Inferior parietal cortex (tissue), 1 donor: Measurements from ENCODE around the gene GSTM5.
A peak's percentile ranks its signal among the peaks of the same experiment; 100 is the strongest.
"Not testable (repeated sequence)": the region's sequence is repeated elsewhere in the genome, so short reads cannot be mapped to it uniquely, and the experiment has no call there.

Source experiments
- DNase-seq: peaks from one replicate; pipeline ENCODE4 v3.0.0-alpha.2; 2016; ENCODE audit errors: extremely low spot score

The GSTM5 gene

DNA sequence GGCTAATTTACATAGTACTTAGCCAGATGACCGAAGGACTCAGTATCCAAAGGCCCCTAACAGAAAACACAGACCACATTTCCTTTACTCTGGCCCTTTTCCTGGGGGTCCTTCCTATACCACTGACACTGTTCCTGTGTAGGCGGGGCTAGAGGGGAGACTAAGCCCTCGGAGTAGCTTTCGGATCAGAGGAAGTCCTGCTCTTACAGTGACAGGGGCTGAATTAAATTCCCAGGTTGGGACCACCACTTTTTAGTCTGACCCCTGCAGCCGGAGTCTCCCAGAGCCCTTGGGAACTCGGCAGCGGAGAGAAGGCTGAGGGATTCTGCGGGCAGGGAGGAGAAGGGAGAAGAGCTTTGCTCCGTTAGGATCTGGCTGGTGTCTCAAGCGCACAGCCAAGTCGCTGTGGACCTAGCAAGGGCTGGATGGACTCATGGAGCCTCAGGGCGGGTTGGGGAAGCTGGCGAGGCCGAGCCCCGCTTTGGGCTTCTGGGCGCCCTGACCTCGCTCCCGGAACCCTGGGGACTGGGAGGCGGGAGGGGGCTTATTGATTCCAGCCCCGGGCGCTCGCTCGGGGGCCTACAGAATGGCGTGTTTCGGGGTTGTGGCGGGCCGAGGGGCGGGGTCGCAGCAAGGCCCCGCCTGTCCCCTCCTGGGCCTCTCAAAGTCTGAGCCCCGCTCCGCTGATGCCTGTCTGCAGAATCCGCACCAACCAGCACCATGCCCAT, at the start of gene GSTM5:
TSS of gene GSTM5 (plus strand) at position 659 of the 728 bp plus-strand sequence. CDS start at position 721, 62 bp downstream.
- peak; percentile 0 for DNase-seq

DNA sequence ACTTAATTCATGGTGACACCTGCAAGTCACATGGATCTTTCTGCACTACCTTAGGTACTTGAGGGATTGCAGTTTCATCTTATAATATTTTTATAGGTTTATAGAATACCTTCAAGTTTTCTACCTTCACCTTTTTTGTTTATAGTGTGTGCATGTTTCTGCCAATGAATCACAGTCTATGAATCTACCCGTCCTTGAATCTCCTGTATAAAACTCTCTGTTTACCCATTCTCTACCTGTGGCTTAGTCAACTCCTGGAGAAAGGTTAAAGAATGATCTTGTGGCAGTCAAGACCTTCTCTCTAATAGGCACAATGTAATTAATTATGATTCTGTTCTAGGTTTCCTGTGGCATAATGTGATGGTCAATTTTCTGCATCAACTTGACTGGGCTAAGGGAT, 47.4 kb upstream of the GSTM5 start:
- DNase-seq: no peak

DNA sequence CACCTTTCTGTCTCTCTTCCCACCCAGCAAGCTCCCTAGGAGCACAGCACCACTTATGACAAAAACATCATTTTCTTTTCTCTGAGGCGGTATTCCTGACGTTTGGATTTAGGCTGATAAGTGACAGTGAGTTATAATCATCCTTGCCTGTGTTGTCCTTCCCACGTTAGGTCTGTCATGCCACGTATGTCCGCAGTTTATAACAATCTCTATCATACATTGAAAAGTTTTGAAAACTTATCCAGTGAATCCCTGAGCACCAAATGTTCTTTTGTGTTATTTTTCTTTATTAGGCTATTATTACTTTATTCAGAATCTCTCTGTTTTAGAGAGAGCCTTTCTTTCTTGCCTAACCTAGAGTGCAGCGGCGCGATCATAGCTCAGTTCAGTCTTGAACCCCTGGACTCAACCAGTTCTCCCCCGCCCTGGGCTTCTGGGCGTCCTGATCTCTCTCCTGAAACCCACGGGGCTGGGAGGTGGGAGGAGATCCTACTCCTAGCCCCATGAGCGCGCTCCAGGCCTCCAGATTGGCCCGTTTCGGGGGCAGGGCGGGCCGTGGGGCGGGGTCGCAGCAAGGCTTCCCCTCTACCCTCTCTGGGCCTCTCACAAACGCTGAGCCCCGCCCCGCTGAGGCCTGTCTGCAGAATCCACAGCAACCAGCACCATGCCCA, 44.5 kb upstream of the GSTM5 start, which contains the start of gene GSTM2:
TSS of gene GSTM2 (plus strand) at position 606 of the 671 bp plus-strand sequence. CDS start at position 665, 59 bp downstream.
- peak; percentile 75 for DNase-seq

DNA sequence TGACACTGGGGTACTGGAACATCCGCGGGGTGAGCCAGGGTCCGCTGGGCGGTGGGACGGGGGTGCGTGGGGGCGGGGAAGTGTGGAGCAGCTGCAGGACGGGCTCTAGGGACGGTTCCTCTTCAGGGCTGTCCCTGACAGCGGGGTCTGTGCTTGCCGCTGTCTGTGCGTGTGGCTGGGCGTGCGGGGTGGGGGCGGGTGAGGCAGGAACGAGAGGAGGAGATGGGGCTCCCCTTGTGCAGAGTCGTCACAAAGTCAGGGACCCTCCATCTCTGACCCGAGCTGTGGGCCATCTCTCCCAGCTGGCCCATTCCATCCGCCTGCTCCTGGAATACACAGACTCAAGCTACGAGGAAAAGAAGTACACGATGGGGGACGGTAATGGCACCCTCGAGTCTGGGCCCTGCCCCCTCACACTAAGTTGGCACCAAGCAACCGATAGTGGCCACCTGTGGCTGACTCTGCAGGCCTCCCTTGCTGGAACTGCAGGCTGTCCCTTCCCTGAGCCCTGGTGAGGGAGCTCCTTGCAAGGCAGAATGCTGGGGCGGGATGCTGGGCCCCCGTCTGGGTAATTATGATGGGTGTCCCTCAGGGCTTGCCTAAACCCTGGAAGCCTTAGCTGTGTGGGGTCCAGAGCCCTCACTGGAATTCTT, 43.8 kb upstream of the GSTM5 start:
- DNase-seq: peak; percentile 0

DNA sequence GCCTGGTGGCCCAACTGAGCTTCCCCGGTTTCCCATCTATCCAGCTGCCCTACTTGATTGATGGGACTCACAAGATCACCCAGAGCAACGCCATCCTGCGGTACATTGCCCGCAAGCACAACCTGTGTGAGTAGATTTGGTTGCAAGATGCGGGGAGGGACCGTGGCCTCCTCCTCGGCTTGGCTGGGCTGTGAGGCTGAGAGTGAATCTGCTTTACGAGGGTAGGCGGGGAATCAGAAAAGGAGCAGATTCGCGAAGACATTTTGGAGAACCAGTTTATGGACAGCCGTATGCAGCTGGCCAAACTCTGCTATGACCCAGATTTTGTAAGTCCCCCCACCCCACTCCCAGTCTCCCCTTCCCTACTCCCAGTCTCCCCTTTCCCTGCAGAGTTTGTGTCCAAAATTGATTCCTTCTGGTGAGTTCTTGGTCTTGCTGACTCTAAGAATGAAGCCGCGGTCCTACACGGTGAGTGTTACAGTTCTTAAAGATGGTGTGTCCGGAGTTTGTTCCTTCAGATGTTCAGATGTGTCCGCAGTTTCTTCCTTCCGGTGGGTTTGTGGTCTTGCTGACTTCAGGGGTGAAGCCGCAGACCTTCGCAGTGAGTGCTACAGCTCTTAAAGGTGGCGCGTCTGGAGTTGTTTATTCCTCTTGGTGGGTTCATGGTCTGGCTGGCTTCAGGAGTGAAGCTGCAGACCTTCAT, 42.7 kb upstream of the GSTM5 start:
- no peak for DNase-seq

DNA sequence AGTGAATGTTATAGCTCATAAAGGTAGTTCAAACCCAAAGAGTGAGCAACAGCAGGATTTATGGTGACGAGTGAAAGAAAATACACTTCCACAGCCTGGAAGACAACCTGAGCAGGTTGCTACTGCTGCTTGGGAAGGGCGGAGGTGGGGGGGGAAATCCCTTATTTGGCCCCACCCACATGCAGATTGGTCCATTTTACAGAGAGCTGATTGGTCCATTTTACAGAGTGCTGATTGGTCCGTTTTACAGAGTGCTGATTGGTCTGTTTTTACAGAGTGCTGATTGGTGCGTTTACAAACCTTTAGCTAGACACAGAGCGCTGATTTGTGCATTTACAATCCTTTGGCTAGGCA, 42.1 kb upstream of the GSTM5 start:
- DNase-seq: not testable (repeated sequence)

DNA sequence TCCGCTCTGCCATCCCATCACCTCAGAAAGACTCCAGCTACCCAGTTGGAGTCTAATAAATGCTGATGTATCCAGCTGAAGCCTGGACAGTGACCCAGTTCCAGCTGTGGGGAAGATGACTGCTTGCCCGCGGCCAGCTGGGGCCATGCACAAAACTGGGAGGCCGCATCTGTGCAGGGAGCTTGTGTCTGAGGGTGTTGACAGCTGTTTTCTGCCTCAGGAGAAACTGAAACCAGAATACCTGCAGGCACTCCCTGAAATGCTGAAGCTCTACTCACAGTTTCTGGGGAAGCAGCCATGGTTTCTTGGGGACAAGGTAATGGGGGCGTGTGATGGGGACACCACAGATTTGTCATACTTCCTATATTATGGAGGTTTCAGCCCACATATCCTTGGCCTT, 41.0 kb upstream of the GSTM5 start:
- no peak for DNase-seq

DNA sequence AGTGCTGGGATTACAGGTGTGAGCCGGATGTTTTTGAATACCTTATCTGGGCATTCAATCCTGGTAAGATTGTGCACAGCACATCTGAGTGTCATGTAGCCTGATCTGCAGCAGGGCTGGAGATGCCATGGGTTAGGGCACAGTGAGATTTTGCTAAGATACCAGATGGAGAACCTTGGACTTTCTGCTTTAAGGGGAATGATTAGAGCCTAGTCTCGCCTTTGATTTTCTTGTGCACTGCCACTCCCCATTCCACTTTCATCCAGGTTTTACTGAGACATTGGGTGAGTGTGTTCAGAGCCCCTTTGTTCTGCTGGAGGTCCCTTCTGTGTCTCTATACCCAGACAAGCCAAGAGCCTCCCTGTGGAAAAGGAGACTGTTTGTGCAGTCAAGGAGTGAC, 38.2 kb upstream of the GSTM5 start:
- not testable (repeated sequence) for DNase-seq

DNA sequence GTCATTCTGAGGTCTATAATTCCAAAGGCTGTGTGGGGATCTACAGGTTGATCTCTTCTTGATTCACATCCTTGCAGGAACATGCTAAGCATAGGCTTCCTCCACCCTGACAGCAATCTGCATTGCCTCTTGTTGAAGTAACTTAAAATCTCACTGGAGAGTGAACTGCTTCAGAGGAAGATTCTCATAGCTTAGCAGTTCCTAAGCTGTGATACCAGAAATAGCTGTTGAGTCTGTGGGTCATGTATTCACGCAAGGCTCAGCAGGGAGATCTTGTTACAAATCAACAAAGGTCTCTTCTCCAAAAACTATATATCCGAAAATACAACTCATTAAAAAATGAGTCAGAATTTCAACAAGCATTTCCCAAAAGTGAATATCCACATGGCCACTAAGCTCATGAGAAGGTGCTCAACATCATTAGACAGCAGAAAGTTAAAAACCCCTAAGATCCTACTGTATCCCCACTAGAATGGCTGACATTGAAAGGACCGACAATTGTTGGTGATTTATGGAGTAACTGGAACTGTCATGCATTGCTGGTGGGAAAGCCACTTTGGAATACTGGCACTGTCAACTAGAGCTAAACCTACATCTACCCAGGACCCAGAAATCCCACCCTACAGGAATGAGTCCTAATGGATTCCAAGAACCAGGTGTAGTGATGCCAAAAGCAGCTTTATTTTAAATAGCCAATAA, 35.2 kb upstream of the GSTM5 start:
- peak; percentile 0 for DNase-seq

DNA sequence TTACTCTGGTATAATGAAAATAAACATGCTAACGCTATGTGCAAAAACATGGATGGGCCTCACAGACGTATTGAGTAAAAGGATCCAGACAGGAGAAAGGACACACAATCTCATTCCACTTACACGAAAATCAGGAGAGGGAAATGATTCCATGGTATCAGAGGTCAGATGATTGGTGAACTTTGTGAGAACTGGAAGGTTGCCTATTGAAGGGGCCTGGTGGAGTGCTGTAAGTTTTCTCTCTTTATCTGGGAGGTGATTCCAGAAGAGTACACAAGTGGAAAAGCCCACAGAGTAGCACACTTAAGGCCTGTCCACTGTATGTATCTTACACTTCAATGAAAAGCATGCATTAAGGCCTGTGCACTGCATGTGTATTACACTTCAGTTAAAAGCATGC, 34.6 kb upstream of the GSTM5 start:
- peak; percentile 0 for DNase-seq

DNA sequence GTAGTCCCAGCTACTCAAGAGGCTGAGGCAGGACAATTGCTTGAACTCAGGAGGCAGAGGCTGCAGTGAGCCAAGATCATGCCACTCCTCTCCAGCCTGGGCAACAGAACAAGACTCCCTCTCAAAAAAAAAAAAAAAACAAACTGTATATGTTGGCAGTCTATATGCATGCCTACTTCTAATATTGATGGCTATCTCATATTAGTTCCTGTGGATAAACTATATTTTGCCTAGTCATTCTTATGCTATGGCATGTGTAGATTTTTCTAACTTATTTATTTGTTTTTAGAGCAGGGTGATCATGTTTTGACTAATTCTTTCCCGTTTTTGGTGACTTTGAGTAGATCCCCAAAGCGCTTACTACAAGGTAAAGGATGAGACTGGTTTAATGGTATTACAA, 33.4 kb upstream of the GSTM5 start:
- not testable (repeated sequence) for DNase-seq

DNA sequence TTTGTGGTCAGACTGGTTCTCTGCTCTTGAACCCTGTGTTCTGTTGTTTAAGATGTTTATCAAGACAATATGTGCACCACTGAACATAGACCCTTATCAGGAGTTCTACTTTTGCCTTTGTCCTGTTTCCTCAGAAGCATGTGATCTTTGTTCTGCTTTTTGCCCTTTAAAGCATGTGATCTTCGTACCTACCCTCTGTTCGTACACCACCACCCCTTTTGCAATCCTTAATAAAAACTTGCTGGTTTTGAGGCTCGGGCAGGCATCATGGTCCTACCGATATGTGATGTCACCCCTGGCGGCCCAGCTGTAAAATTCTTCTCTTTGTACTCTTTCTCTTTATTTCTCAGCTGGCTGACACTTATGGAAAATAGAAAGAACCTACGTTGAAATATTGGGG, 27.3 kb upstream of the GSTM5 start:
- not testable (repeated sequence) for DNase-seq

DNA sequence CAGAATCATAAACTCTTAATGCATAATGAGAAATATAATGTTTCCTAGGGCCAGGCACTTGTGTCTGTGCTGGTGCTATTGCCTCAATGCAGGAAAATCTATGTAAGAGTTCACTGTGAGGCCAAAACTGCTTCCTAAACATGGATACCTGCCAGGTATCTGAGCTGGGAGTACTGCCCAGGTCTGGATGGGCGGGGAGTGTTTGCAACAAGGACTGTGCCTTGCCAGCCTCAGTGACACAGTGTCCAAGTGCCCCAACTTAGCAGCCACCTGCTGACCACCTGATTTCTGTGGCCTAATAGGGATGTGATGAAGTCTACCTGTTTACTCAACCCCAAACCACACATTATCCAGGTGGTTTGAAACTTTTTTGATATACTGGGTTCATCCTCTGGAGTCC, 26.7 kb upstream of the GSTM5 start:
- not testable (repeated sequence) for DNase-seq

DNA sequence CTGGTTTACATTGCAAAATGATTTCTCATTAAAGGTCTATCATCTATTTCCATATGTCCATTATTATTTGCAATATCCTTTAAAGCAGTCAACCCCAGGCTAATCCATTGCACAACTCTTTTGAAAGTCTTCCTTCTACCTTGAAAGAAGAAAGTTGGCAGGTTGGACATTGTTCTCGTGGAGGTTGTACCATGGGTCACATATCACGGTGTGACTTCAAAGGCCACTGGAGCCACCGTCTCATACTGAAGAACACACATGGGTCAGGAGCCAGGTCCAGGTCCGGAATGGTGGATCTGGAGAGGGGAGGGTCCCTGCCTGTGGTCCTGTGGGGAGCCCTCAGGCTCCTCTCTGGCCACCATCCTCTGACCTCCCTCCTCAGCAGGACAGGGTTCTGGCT, 26.2 kb upstream of the GSTM5 start:
- not testable (repeated sequence) for DNase-seq

DNA sequence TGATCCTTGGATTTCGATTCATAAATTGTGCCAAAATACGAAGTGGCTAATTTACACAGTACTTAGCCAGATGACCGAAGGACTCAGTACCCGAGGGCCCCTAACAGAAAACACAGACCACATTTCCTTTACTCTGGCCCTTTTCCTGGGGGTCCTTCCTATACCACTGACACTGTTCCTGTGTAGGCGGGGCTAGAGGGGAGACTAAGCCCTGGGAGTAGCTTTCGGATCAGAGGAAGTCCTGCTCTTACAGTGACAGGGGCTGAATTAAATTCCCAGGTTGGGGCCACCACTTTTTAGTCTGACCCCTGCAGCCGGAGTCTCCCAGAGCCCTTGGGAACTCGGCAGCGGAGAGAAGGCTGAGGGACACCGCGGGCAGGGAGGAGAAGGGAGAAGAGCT, 24.9 kb upstream of the GSTM5 start:
- DNase-seq: not testable (repeated sequence)

DNA sequence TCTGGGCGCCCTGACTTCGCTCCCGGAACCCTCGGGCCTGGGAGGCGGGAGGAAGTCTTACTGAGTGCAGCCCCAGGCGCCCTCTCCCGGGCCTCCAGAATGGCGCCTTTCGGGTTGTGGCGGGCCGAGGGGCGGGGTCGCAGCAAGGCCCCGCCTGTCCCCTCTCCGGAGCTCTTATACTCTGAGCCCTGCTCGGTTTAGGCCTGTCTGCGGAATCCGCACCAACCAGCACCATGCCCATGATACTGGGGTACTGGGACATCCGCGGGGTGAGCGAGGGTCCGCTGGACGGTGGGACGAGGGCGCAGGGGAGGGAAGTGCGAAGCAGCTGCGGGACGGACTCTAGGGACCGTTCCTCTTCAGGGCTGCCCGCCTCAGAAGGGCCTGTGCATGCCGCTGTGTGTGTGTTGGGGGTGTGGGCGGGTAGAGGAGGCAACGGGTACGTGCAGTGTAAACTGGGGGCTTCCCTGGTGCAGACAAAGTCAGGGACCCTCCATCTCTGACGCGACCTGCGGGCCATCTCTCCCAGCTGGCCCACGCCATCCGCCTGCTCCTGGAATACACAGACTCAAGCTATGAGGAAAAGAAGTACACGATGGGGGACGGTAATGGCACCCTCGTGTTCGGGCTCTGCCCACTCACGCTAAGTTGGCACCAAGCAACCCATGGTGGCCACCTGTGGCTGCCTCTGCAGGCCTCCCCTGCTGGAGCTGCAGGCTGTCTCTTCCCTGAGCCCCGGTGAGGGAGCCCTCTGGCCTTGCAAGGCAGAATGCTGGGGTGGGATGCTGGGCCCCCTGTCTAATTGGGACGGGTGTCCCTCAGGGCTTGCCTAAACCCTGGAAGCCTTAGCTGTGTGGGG, 24.2 kb upstream of the GSTM5 start, which contains the start of gene GSTM1:
TSS of gene GSTM1 (plus strand) at position 177 of the 859 bp plus-strand sequence. CDS start at position 234, 57 bp downstream.
- DNase-seq: no peak

DNA sequence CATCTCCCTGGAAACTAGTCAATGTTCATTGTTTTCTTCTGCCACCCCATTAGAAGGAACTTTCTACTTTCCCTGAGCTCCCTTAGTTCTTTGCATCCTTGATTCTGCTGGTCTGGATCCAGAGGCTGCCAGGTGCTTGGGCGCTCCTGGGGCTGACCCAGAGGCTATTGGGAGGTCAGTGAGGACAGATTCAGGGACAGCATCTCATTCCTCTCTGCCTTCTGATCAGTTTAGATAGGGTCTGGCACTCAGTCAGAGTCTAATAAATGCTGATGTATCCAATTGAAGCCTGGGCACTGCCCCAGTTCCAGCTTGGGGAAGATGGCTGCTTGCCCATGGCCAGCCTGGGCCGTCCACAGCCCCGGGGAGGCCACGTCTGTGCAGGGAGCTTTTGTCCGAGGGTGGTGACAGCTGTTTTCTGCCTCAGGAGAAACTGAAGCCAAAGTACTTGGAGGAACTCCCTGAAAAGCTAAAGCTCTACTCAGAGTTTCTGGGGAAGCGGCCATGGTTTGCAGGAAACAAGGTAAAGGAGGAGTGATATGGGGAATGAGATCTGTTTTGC, 22.1 kb upstream of the GSTM5 start:
- no peak for DNase-seq

DNA sequence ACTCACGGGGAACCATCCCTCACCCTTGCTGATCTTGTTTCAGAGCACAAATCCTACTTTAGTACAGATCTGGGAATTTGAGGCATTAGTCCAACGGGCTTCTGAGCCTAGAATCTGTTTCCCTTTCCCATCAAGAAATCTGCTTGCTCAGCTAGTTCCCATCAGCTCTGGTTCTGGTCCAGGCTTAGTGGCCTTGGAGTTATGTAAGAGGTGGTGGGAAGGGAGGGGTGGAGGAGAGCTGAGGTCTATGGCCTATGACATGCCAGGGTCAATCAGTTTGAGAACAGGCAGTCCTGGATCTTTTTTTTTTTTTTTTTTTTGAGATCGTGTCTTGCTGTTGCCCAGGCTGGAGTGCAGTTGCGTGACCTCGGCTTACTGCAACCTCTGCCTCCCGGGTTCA, 20.3 kb upstream of the GSTM5 start:
- no peak for DNase-seq

DNA sequence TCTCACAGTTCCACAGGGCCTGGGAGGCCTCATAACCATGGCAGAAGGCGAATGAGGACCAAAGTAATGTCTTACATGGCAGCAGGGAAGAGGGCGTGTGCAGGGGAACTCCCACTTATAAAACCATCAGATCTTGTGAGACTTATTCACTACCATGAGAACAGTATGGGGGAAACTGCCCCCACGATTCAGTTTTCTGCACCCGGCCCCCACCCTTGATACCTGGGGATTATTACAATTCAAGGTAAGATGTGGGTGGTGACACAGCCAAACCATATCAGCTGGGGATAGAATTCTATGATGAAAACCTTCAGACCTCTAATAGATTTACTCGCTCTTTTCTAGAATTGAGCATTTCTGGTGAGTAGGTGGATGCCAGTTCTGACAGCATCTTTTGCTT, 17.7 kb upstream of the GSTM5 start:
- not testable (repeated sequence) for DNase-seq

DNA sequence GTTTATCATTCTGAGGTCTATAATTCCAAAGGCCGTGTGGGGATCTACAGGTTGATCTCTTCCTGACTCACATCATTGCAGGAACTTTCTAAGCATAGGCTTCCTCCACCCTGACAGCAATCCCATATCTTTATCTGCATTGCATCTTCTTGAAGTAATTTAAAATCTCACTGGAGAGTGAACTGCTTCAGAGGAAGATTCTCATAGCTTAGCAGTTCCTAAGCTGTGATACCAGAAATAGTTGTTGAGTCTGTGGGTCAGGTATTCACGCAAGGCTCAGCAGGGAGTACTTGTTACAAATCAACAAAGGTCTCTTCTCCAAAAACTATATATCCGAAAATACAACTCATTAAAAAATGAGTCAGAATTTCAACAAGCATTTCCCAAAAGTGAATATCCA, 16.9 kb upstream of the GSTM5 start:
- DNase-seq: not testable (repeated sequence)
